A673 (cell line): Measurements from ENCODE around the gene CCDC7. TPM values are rescaled to one million over a fixed set of nuclear protein-coding genes. Genes with fewer than 3 reads are reported as not detected.
A peak's percentile ranks its signal among the peaks of the same experiment; 100 is the strongest.
"Not testable (repeated sequence)": the region's sequence is repeated elsewhere in the genome, so short reads cannot be mapped to it uniquely, and the experiment has no call there.

Experiments
- BruUV-seq: library from RNA; stranded (reverse); fragments of 400-500 nt; replicated peaks from 2 replicates; lab custom pipeline; 2021; lab: Mats Ljungman, UMichigan
- CTCF ChIA-PET: fragments of 300-600 bp; sonication (Branson Sonifier 250); formaldehyde crosslinking; loops from one replicate; lab custom pipeline; 2022; ENCODE audit warnings: antibody characterized with exemption; lab: Charles Lee
- POLR2A ChIA-PET: fragments of 300-600 bp; sonication (Branson Sonifier 250); formaldehyde crosslinking; loops from one replicate; lab custom pipeline; 2022; ENCODE audit warnings: antibody characterized with exemption; ENCODE audit not compliant: low non-redundant PET; lab: Charles Lee
- DNase-seq: peaks from one replicate; pipeline ENCODE4 v3.0.0-alpha.2; 2015; ENCODE audit warnings: low spot score
- H3K27ac ChIP-seq: fragments of 200-600 bp; sonication (generic); 2 replicates; pipeline ENCODE4 v1.5.1; 2016; ENCODE audit warnings: mixed run types, low read depth, mild to moderate bottlenecking, mixed read lengths, antibody characterized with exemption, low read length; ENCODE audit not compliant: poor library complexity, severe bottlenecking
- H3K27me3 ChIP-seq: fragments of 200-600 bp; sonication (generic); replicated peaks from 2 replicates; pipeline ENCODE4 v1.6.1; 2017; ENCODE audit warnings: mixed run types, low read depth, mild to moderate bottlenecking, mixed read lengths, antibody characterized with exemption, low read length; ENCODE audit not compliant: insufficient read depth, poor library complexity
- H3K36me3 ChIP-seq: fragments of 200-600 bp; sonication (generic); 2 replicates; pipeline ENCODE4 v1.6.1; 2016; ENCODE audit warnings: mixed run types, mild to moderate bottlenecking, mixed read lengths, antibody characterized with exemption, low read length; ENCODE audit not compliant: insufficient read depth, poor library complexity, severe bottlenecking
- H3K4me1 ChIP-seq: fragments of 200-600 bp; sonication (generic); 2 replicates; pipeline ENCODE4 v1.6.1; 2017; ENCODE audit warnings: mixed run types, mild to moderate bottlenecking, mixed read lengths, antibody characterized with exemption, low read length; ENCODE audit not compliant: insufficient read depth, poor library complexity, severe bottlenecking
- H3K4me3 ChIP-seq: fragments of 200-600 bp; sonication (generic); 2 replicates; pipeline ENCODE4 v1.5.1; 2016; ENCODE audit warnings: low read depth, mixed run types, mild to moderate bottlenecking, mixed read lengths, low read length; ENCODE audit not compliant: poor library complexity, severe bottlenecking
- H3K9me3 ChIP-seq: fragments of 200-600 bp; sonication (generic); 2 replicates; pipeline ENCODE4 v1.6.1; 2016; ENCODE audit warnings: mixed run types, low read depth, mild to moderate bottlenecking, mixed read lengths, antibody characterized with exemption, low read length; ENCODE audit not compliant: poor library complexity, severe bottlenecking
- CTCF ChIP-seq: fragments of 300-800, 200-600 bp; sonication (generic); conservative IDR thresholded peaks from 2 replicates; pipeline ENCODE4 v1.5.1; 2017; ENCODE audit warnings: low read depth, mild to moderate bottlenecking, antibody characterized with exemption, low read length, moderate library complexity, mixed read lengths
- EZH2 ChIP-seq: fragments of 200-600 bp; sonication (generic); IDR thresholded peaks from 2 replicates; pipeline ENCODE4 v1.6.1; 2017; ENCODE audit warnings: borderline replicate concordance, low read depth, mild to moderate bottlenecking, mixed read lengths, antibody characterized with exemption, low read length; ENCODE audit not compliant: poor library complexity, severe bottlenecking
- intact Hi-C: fragments of 100-400 bp; cut with micrococcal nuclease; formaldehyde crosslinking; loops from one replicate; pipeline ENCODE4 v1.10.0; 2022; ENCODE audit not compliant: unreplicated experiment
- total RNA-seq: library from RNA; stranded (reverse); gene quantifications from 2 replicates; pipeline ENCODE4 v1.2.3, GENCODE V29; 2021

The CCDC7 gene
- total RNA-seq, 1 experiment from 2014 or later = 16.4 TPM

- Histone ChIP-seq H3K27me3 (no peaks in the 10 kb centered on the region), H3K27ac (no peak overlapping the region), H3K4me3 (no peak overlapping the region), H3K4me1 (peaks cover 5% of the 10 kb centered on the region), H3K9me3 (no peaks in the 10 kb centered on the region), H3K36me3 (no peaks in the 10 kb centered on the region)
- intact Hi-C loops = no loop called here
- CTCF ChIA-PET = no interaction called here
- POLR2A ChIA-PET = interaction anchor here (0.6 kb wide), 1 partner anchor 184 kb away, joined by 5 read pairs; no protein-coding TSS in a partner anchor
- no peak for DNase-seq
- BruUV-seq = no TSS peak
- TF ChIP-seq CTCF (no peak), EZH2 (no peak)
These were observed 131.5 kb downstream of the CCDC7 start for GRCh38 chr10:32577448-32577847.

GRCh38 chr10:32582946-32583345 is 137.0 kb downstream of the CCDC7 start:
- peak; percentile 27 for DNase-seq
- BruUV-seq = no TSS peak
- CTCF ChIA-PET = no interaction called here

GRCh38 chr10:32598022-32598421 is 152.1 kb downstream of the CCDC7 start:
- H3K9me3 ChIP-seq, CTCF ChIA-PET, BruUV-seq, H3K27me3 ChIP-seq, POLR2A ChIA-PET, H3K4me1 ChIP-seq, H3K4me3 ChIP-seq, H3K36me3 ChIP-seq, H3K27ac ChIP-seq, DNase-seq, intact Hi-C loops: not testable (repeated sequence)

More at GRCh38 chr10:32582946-32583345, 137.0 kb downstream of the CCDC7 start:
- H3K4me1 ChIP-seq = peaks cover 18% of the 10 kb centered on the region
- H3K36me3 ChIP-seq = no peaks in the 10 kb centered on the region
- POLR2A ChIA-PET = no interaction called here
- TF ChIP-seq CTCF = no peak
- no peak for TF ChIP-seq EZH2
- H3K4me3 ChIP-seq = no peak overlapping the region
- intact Hi-C loops = no loop called here
- H3K9me3 ChIP-seq = no peaks in the 10 kb centered on the region
- peak overlapping the region; percentile 14 for H3K27ac ChIP-seq
- no peaks in the 10 kb centered on the region for H3K27me3 ChIP-seq

- H3K9me3 ChIP-seq = peaks cover 7% of the 10 kb centered on the region
- BruUV-seq = no TSS peak
- H3K36me3 ChIP-seq = no peaks in the 10 kb centered on the region
- H3K27ac ChIP-seq = no peak overlapping the region
- intact Hi-C loops = no loop called here
- H3K27me3 ChIP-seq = no peaks in the 10 kb centered on the region
- no peak overlapping the region for H3K4me3 ChIP-seq
- POLR2A ChIA-PET = no interaction called here
- CTCF ChIA-PET = no interaction called here
- TF ChIP-seq EZH2 (no peak), CTCF (no peak)
- no peak for DNase-seq
- H3K4me1 ChIP-seq = no peaks in the 10 kb centered on the region
These were observed 154.4 kb downstream of the CCDC7 start for GRCh38 chr10:32600317-32600716.

GRCh38 chr10:32601562-32601961 is 155.6 kb downstream of the CCDC7 start:
- H3K36me3 ChIP-seq, H3K9me3 ChIP-seq, H3K4me1 ChIP-seq, H3K27ac ChIP-seq, BruUV-seq, DNase-seq, H3K27me3 ChIP-seq, intact Hi-C loops, CTCF ChIA-PET, H3K4me3 ChIP-seq, POLR2A ChIA-PET: not testable (repeated sequence)
